Forelimb muscle (tissue), 1 donor: ENCODE results near the gene KRTAP5-3. TPM values are rescaled to one million over a fixed set of nuclear protein-coding genes. Genes with fewer than 3 reads are reported as not detected.

Experiments
- DNase-seq: peaks from one replicate; pipeline ENCODE4 v3.0.0-alpha.2; 2013; ENCODE audit warnings: low read depth
- polyA plus RNA-seq: library from polyadenylated mRNA; unstranded; fragments of 120-200 nt; gene quantifications from one replicate; pipeline ENCODE4 v1.2.1, GENCODE V29; 2013; ENCODE audit not compliant: insufficient read length

The KRTAP5-3 gene
- polyA plus RNA-seq, 1 donor = not detected

DNA sequence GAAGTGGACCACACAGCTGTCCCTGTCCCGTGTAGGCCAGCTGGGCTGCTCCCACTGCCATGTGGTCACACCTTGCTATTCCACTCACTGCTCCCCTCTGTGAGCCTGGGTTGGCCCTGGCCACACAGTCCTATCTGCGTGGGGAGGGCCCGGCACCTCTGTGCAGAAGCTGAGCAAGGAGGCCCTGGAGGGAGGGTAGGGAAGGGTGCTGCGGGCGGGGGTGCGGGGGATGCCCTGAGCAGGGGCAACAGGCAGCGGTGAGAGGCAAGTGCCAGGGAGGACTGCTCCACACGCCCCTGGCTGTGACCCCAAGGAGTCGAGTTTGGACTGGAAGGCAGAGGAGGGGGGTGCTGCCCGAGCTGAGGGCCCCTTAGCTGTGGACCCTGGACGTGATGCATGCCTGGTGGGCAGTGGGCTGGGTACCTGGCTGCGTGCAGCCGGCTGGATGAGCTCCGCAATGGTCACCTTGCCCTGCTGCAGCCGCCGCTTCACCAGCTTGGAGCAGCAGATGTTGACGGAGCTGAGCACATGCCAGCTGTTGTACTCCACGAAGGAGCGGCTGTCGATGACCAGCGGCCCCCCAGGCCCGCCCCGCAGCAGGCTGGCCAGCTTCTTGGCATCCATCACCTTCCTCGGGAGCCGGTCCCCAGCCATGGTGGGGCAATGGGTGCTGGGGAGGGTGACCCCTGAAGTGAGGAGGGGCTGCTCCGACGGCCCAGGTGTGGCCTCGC is 42.9 kb downstream of the KRTAP5-3 start:
- DNase-seq = no peak

GRCh38 chr11:1564535-1565172 is 43.6 kb downstream of the KRTAP5-3 start:
- no peak for DNase-seq

GRCh38 chr11:1563697-1564534 is 44.3 kb downstream of the KRTAP5-3 start:
- no peak for DNase-seq

GRCh38 chr11:1563149-1563638 is 45.1 kb downstream of the KRTAP5-3 start:
- no peak for DNase-seq

DNA sequence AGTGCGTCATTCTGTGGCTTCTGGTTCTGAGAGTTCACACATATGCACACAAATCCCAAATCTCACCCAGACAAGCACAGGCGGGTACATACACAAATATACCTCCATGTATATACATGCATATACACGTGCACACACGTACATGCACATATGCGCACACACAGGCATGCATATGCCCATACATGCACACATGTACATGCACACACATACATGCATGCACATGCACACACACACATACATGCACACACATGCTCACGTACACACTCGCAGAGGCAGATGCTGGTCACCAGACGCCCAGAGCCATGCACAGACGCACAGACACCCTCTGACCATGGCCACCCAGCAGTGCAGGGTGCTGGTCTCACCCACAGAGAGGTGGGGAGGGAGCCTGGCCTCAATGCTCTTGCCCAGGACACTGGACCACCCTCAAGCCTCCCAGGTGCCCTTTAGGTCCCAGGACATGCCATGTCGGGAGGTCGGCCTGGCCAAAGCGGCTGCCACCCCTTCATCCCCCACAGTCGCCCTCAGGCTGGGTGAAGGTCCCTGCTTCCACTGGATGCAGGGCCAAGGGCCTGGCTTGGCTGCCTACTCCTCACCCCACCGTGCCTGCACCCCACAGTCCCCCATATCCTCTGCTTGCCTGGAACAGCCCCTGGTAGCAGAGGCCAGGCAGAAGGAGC is 45.7 kb downstream of the KRTAP5-3 start:
- no peak for DNase-seq

- no peak for DNase-seq
Measured at GRCh38 chr11:1561955-1562354, 46.3 kb downstream of the KRTAP5-3 start.

GRCh38 chr11:1561266-1561665 is 47.0 kb downstream of the KRTAP5-3 start:
- no peak for DNase-seq

DNA sequence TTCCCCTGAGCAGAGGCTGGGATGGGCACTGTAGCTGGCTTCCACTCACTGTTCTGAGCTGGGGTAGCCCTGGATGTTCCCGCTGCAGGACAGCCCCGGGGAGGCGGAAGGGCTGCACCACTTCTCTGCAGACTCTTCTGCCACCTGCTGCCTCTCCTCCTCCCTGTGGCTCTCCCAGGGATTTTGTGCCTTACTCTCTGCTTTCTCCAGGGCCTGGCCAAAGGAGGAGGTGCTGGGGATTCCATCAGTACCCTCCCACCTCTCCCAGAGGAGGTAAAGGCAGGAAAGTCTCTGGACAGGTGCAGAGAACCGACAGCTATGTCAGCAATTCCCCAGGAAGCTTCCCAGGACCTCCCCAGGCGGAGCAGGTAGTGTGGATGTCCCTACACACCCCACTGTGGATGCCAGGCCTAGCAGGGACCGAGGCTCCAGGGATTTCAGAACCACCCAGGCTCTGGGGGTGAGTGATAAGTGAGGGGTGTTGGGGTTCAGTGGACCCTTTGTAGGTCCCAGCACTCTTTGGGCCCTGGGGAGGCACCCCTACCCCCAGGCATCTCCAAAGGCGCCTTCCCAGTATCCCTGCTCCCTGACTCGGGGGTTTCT is 47.5 kb downstream of the KRTAP5-3 start:
- DNase-seq = no peak

DNA sequence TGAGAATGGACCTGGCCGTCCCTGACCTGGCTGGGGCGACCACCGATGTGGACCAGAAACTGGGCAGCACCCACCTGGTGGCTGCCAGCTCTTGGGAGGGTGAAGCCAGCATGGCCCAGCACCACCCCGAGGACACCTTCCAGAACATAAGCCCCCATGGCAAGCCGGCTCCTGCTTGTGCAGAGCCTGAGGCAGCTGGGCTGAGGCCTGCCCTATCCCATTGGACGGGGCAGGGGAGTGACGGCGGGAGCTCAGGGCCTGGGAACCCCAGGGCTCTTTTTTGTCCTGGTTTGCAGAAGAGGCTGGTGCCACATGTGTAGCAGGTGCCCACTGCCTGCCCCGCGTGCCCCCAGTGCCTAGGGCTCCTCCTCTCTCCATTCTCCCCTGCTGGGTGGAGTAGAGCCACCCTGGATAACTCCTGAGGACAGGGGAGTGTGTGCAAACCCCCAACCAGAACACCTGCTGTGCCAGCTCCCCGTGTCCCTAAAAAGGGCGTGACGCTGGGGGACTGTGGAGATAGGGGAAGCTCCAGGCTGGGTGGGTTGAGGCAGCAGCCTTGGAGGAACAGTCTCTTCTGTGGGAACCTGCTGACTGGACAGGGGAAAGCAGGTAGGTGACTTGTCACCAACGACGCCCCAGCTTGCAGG is 48.1 kb downstream of the KRTAP5-3 start:
- no peak for DNase-seq

- DNase-seq = no peak
Measured at GRCh38 chr11:1559111-1559951, 48.9 kb downstream of the KRTAP5-3 start.

DNA sequence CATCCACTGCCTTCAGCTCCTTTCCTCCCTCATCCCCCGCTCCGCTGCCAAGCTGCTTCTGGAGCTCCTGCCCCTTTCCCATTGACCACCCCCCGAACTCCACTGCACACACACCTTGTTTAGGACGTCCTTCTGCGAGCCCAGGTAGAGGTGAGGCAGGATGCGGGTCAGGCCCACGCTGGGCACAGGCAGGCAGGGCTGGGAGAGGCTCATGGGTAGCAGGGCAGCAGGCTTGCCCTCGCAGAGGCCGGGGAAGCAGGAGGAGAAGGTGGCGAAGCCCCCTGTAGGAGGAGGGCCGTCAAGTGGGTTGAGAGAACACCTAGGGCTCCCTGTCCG is 49.5 kb downstream of the KRTAP5-3 start:
- no peak for DNase-seq

- DNase-seq = no peak
Measured at GRCh38 chr11:1557904-1558774, 50.1 kb downstream of the KRTAP5-3 start.

Other genes with a start within 250 kb of the KRTAP5-3 start
- 1.2 TPM for gene BRSK2, start 218.5 kb downstream of the KRTAP5-3 start, polyA plus RNA-seq
- gene MOB2, start 121.7 kb downstream of the KRTAP5-3 start, polyA plus RNA-seq = 22.7 TPM
- gene DUSP8, start 36.2 kb downstream of the KRTAP5-3 start, polyA plus RNA-seq = 37.3 TPM
- 2.5 TPM for gene KRTAP5-1, start 23.2 kb downstream of the KRTAP5-3 start, polyA plus RNA-seq
- 0.38 TPM for gene KRTAP5-2, start 10.2 kb downstream of the KRTAP5-3 start, polyA plus RNA-seq
- not detected for gene KRTAP5-4, start 13.7 kb upstream of the KRTAP5-3 start, polyA plus RNA-seq
- gene KRTAP5-5, start 21.3 kb upstream of the KRTAP5-3 start, polyA plus RNA-seq = not detected
- 0.71 TPM for gene KRTAP5-6, start 88.7 kb upstream of the KRTAP5-3 start, polyA plus RNA-seq
- gene IFITM10, start 142.1 kb upstream of the KRTAP5-3 start, polyA plus RNA-seq = 0.81 TPM
- 80.6 TPM for gene CTSD, start 155.5 kb upstream of the KRTAP5-3 start, polyA plus RNA-seq
- gene SYT8, start 226.5 kb upstream of the KRTAP5-3 start, polyA plus RNA-seq = 0.54 TPM
- gene TNNI2, start 230.5 kb upstream of the KRTAP5-3 start, polyA plus RNA-seq = 3,886 TPM
- gene LSP1, start 244.6 kb upstream of the KRTAP5-3 start, polyA plus RNA-seq = 54.4 TPM